Esophagus muscularis mucosa (tissue), 4 donors: ENCODE measurements around the gene SAMD4A. TPM values are rescaled to one million over a fixed set of nuclear protein-coding genes. Genes with fewer than 3 reads are reported as not detected.

Experiments used
- DNase-seq: peaks from one replicate; pipeline ENCODE4 v3.0.0-alpha.2; 2017; ENCODE audit errors: extremely low spot score
- H3K27ac ChIP-seq, 4 donors: fragments of 200-600 bp; sonication (generic); replicated peaks in 1 of 4; 1 replicate in 3 of 4; 2 replicates in 1 of 4; pipeline ENCODE4 v1.5.1; 2016 to 2019; ENCODE audit warnings: mild to moderate bottlenecking in 1 of 4
- H3K27me3 ChIP-seq, 4 donors: fragments of 200-600 bp; sonication (generic); one replicate each; pipeline versions ENCODE4 v1.5.1 to v1.6.0; 2016 to 2019
- H3K36me3 ChIP-seq, 4 donors: fragments of 200-600 bp; sonication (generic); one replicate each; pipeline ENCODE4 v1.5.1; 2016 to 2019
- H3K4me1 ChIP-seq, 4 donors: fragments of 200-600 bp; sonication (generic); one replicate each; pipeline ENCODE4 v1.5.1; 2016 to 2019
- H3K4me3 ChIP-seq, 4 donors: fragments of 200-600 bp; sonication (generic); 1 replicate in 2 of 4; 2 replicates in 2 of 4; pipeline ENCODE4 v1.5.1; 2016 to 2019; ENCODE audit warnings: mild to moderate bottlenecking in 4 of 4, moderate library complexity in 1 of 4
- H3K9me3 ChIP-seq, 4 donors: fragments of 200-600 bp; sonication (generic); 1 replicate in 3 of 4; 2 replicates in 1 of 4; pipeline ENCODE4 v1.5.1; 2016 to 2019
- CTCF ChIP-seq, 3 experiments: fragments of 200-600 bp in 2 of 3; fragments of 450-650 bp in 1 of 3; sonication (generic) in 2 of 3; IDR thresholded peaks; one replicate each; pipeline ENCODE4 v1.5.1; 2017 to 2019; ENCODE audit warnings: antibody characterized with exemption in 3 of 3, mild to moderate bottlenecking in 2 of 3, moderate library complexity in 1 of 3
- EP300 ChIP-seq: sonication (generic); formaldehyde crosslinking; IDR thresholded peaks from one replicate; pipeline ENCODE4 v1.6.1; 2017; ENCODE audit warnings: antibody characterized with exemption
- POLR2A ChIP-seq: fragments of 450-650 bp; IDR thresholded peaks from one replicate; pipeline ENCODE4 v1.6.1; 2017; ENCODE audit warnings: antibody characterized with exemption, moderate library complexity, mild to moderate bottlenecking, low read depth
- POLR2AphosphoS5 ChIP-seq, 2 donors: sonication (generic); formaldehyde crosslinking; IDR thresholded peaks; one replicate each; pipeline ENCODE4 v1.6.1; 2017; ENCODE audit warnings: antibody characterized with exemption in 2 of 2
- WGBS: methylation state at CpG from one replicate; pipeline ENCODE4 v1.1.5; 2018; 5-methylcytosine and 5-hydroxymethylcytosine counted together
- intact Hi-C: fragments of 100-400 bp; cut with DNase I; formaldehyde crosslinking; loops from one replicate; pipeline ENCODE4 v1.15.1; 2023
- total RNA-seq, 4 donors: library from RNA; depleted of rRNA; stranded (reverse); fragments of >200 nt; gene quantifications; one replicate each; pipeline versions ENCODE4 v1.1.0 to v1.2.1, GENCODE V29; 2016

Gene SAMD4A
- total RNA-seq, 4 donors from 2014 or later = 76.8 to 123 (median 97.0) TPM

GRCh38 chr14:54692284-54692772 lies 125.4 kb downstream of the SAMD4A start:
- Histone ChIP-seq H3K4me1 (peaks cover 39 to 56% (median 50%) of the 10 kb centered on the region in 4 donors), H3K27me3 (no peaks in the 10 kb centered on the region), H3K36me3 (no peaks in the 10 kb centered on the region), H3K9me3 (no peaks in the 10 kb centered on the region), H3K27ac (peak overlapping the region in 3 of 4 donors; percentile 5 to 29 (median 8)), H3K4me3 (no peak overlapping the region)
- TF ChIP-seq POLR2A = no peak
- no peak for TF ChIP-seq EP300
- TF ChIP-seq CTCF (IDR thresholded peaks at IDR 0.05) = no peak
- no peak for TF ChIP-seq POLR2AphosphoS5 (IDR thresholded peaks at IDR 0.05)
- intact Hi-C loops = no loop called here
- WGBS = 58% methylated on average over 6 of the region's 6 CpGs
- DNase-seq = no peak

GRCh38 chr14:54693761-54694160 lies 126.8 kb downstream of the SAMD4A start:
- WGBS = 94% methylated on average over 4 of the region's 4 CpGs
- H3K27me3 ChIP-seq = no peaks in the 10 kb centered on the region
- no peak for DNase-seq
- peaks cover 42 to 58% (median 51%) of the 10 kb centered on the region in 4 donors for H3K4me1 ChIP-seq
- no peaks in the 10 kb centered on the region for H3K9me3 ChIP-seq
- intact Hi-C loops = no loop called here
- TF ChIP-seq EP300 (no peak), POLR2AphosphoS5 (IDR thresholded peaks at IDR 0.05) (no peak), POLR2A (no peak), CTCF (IDR thresholded peaks at IDR 0.05) (no peak)
- no peak overlapping the region for H3K27ac ChIP-seq
- no peaks in the 10 kb centered on the region for H3K36me3 ChIP-seq
- no peak overlapping the region for H3K4me3 ChIP-seq

- DNase-seq = no peak
- no peaks in the 10 kb centered on the region for H3K36me3 ChIP-seq
- WGBS = 100% methylated on average over 1 of the region's 1 CpG
- H3K27me3 ChIP-seq = no peaks in the 10 kb centered on the region
- peaks cover 55 to 61% (median 59%) of the 10 kb centered on the region in 4 donors for H3K4me1 ChIP-seq
- TF ChIP-seq CTCF (IDR thresholded peaks at IDR 0.05) = no peak
- TF ChIP-seq EP300 = no peak
- TF ChIP-seq POLR2A = no peak
- TF ChIP-seq POLR2AphosphoS5 (IDR thresholded peaks at IDR 0.05) = no peak
- no peaks in the 10 kb centered on the region for H3K9me3 ChIP-seq
- intact Hi-C loops = no loop called here
- H3K4me3 ChIP-seq = no peak overlapping the region
- H3K27ac ChIP-seq = no peak overlapping the region
Observed at GRCh38 chr14:54695196-54695595, 128.3 kb downstream of the SAMD4A start.

- Histone ChIP-seq H3K4me3 (no peak overlapping the region), H3K27ac (peak overlapping the region; percentile 74 to 80 (median 75)), H3K36me3 (peaks cover 0 to 1% (median 0%) of the 10 kb centered on the region in 4 donors), H3K4me1 (peaks cover 42 to 49% (median 46%) of the 10 kb centered on the region in 4 donors), H3K9me3 (no peaks in the 10 kb centered on the region), H3K27me3 (no peaks in the 10 kb centered on the region)
- intact Hi-C loops = no loop called here
- DNase-seq = no peak
- TF ChIP-seq POLR2A (no peak), EP300 (no peak), CTCF (IDR thresholded peaks at IDR 0.05) (no peak), POLR2AphosphoS5 (IDR thresholded peaks at IDR 0.05) (no peak)
- WGBS = 86% methylated on average over 4 of the region's 5 CpGs
Observed at GRCh38 chr14:54697001-54697400, 130.1 kb downstream of the SAMD4A start.

GRCh38 chr14:54697803-54698202 lies 130.9 kb downstream of the SAMD4A start:
- 99% methylated on average over 4 of the region's 4 CpGs for WGBS
- H3K27ac ChIP-seq = peak overlapping the region; percentile 74 to 80 (median 75)
- H3K4me1 ChIP-seq = peaks cover 34 to 44% (median 43%) of the 10 kb centered on the region in 4 donors

More at GRCh38 chr14:54697803-54698202, 130.9 kb downstream of the SAMD4A start:
- TF ChIP-seq POLR2AphosphoS5 (IDR thresholded peaks at IDR 0.05) (no peak), EP300 (no peak), CTCF (IDR thresholded peaks at IDR 0.05) (no peak), POLR2A (no peak)
- no peak overlapping the region for H3K4me3 ChIP-seq
- no peaks in the 10 kb centered on the region for H3K9me3 ChIP-seq
- no peak for DNase-seq
- H3K36me3 ChIP-seq = peaks cover 0 to 9% (median 6%) of the 10 kb centered on the region in 4 donors
- no peaks in the 10 kb centered on the region for H3K27me3 ChIP-seq
- intact Hi-C loops = no loop called here
